AG09309 (cell line): ENCODE measurements around the gene ANKRD44.

ENCODE experiments used
- DNase-seq: peaks from one replicate; pipeline ENCODE4 v3.0.0-alpha.2; 2010; ENCODE audit warnings: low read depth
- H3K4me3 ChIP-seq: 2 replicates; pipeline ENCODE4 v1.5.1; 2011; ENCODE audit warnings: mild to moderate bottlenecking, low read depth, low read length, moderate library complexity; ENCODE audit not compliant: control insufficient read depth
- CTCF ChIP-seq: IDR thresholded peaks from 2 replicates; pipeline ENCODE4 v1.5.1; 2011; ENCODE audit warnings: mild to moderate bottlenecking, low read depth, low read length, inconsistent platforms; ENCODE audit not compliant: insufficient read depth, control insufficient read depth; ENCODE audit errors: missing control alignments

ANKRD44 gene

GRCh38 chr2:196939371-196939770, 371.2 kb downstream of the ANKRD44 start:
- DNase-seq: no peak
- no peak for TF ChIP-seq CTCF
- H3K4me3 ChIP-seq: no peak overlapping the region
